HL-60 (cell line): ENCODE data around the gene ZER1.

Source experiments
- POLR2AphosphoS5 ChIP-seq: IDR thresholded peaks from 2 replicates; pipeline ENCODE4 v1.6.1; 2012; ENCODE audit warnings: low read depth
- SPI1 ChIP-seq: IDR thresholded peaks from 2 replicates; pipeline ENCODE4 v1.6.1; 2012; ENCODE audit warnings: low read depth, mild to moderate bottlenecking, borderline replicate concordance
- TF ChIP-seq, protein P1 (sequence below): IDR thresholded peaks from one replicate; pipeline ENCODE4 v1.5.1; 2011; ENCODE audit warnings: low read length, control low read depth, inconsistent platforms; ENCODE audit not compliant: insufficient read depth
- TF ChIP-seq, protein P2 (sequence below): IDR thresholded peaks from 2 replicates; pipeline ENCODE4 v1.6.1; 2012; ENCODE audit warnings: low read depth; ENCODE audit not compliant: insufficient replicate concordance

DNA sequence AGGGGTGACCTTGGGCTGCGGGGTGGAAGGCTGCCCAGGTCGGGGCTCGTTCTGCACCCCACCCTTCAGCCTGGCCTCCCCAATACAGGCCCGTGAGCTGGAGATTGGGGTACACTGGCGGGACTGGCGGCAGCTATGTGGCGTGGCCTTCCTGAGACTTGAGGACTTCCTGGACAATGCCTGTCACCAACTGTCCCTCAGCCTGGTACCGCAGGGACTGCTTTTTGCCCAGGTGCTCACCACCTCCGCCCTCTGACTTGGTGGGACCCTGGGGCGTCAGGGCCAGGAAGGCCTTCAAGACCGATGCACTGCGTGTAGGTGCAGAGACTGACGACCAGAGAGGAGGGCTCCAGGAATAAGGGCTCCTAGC lies 58.3 kb downstream of the ZER1 start:
- TF ChIP-seq SPI1 (no peak), POLR2AphosphoS5 (no peak)
- TF ChIP-seq, protein P1, sequence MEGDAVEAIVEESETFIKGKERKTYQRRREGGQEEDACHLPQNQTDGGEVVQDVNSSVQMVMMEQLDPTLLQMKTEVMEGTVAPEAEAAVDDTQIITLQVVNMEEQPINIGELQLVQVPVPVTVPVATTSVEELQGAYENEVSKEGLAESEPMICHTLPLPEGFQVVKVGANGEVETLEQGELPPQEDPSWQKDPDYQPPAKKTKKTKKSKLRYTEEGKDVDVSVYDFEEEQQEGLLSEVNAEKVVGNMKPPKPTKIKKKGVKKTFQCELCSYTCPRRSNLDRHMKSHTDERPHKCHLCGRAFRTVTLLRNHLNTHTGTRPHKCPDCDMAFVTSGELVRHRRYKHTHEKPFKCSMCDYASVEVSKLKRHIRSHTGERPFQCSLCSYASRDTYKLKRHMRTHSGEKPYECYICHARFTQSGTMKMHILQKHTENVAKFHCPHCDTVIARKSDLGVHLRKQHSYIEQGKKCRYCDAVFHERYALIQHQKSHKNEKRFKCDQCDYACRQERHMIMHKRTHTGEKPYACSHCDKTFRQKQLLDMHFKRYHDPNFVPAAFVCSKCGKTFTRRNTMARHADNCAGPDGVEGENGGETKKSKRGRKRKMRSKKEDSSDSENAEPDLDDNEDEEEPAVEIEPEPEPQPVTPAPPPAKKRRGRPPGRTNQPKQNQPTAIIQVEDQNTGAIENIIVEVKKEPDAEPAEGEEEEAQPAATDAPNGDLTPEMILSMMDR: no peak
- TF ChIP-seq, protein P2, sequence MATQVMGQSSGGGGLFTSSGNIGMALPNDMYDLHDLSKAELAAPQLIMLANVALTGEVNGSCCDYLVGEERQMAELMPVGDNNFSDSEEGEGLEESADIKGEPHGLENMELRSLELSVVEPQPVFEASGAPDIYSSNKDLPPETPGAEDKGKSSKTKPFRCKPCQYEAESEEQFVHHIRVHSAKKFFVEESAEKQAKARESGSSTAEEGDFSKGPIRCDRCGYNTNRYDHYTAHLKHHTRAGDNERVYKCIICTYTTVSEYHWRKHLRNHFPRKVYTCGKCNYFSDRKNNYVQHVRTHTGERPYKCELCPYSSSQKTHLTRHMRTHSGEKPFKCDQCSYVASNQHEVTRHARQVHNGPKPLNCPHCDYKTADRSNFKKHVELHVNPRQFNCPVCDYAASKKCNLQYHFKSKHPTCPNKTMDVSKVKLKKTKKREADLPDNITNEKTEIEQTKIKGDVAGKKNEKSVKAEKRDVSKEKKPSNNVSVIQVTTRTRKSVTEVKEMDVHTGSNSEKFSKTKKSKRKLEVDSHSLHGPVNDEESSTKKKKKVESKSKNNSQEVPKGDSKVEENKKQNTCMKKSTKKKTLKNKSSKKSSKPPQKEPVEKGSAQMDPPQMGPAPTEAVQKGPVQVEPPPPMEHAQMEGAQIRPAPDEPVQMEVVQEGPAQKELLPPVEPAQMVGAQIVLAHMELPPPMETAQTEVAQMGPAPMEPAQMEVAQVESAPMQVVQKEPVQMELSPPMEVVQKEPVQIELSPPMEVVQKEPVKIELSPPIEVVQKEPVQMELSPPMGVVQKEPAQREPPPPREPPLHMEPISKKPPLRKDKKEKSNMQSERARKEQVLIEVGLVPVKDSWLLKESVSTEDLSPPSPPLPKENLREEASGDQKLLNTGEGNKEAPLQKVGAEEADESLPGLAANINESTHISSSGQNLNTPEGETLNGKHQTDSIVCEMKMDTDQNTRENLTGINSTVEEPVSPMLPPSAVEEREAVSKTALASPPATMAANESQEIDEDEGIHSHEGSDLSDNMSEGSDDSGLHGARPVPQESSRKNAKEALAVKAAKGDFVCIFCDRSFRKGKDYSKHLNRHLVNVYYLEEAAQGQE: no peak
